Fibroblast of peridontal ligament (primary cell): ENCODE measurements around the gene CCDC120.

Experiments
- DNase-seq: peaks from one replicate; pipeline ENCODE4 v3.0.0-alpha.2; 2010; ENCODE audit errors: extremely low read depth

The CCDC120 gene

DNA sequence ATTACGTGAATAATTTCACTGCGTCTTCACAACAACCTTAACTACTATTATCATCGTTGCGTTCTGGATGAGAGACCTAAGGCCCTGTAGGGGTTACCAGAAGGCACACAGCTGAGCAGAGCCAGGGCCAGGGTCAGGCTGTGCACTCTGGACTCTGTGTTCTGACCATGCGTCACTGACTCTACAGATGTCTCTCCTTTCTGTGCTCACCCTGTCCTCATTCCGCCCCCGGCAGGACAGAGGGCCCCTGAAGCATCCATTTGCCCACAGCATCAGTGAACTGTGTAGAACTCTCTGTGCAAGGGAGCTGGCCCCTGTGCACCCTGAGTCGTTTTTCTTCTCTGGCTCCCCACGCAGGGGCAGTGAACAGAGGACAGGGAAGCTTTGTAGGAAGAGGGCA, 43.4 kb downstream of the CCDC120 start:
- DNase-seq: no peak

DNA sequence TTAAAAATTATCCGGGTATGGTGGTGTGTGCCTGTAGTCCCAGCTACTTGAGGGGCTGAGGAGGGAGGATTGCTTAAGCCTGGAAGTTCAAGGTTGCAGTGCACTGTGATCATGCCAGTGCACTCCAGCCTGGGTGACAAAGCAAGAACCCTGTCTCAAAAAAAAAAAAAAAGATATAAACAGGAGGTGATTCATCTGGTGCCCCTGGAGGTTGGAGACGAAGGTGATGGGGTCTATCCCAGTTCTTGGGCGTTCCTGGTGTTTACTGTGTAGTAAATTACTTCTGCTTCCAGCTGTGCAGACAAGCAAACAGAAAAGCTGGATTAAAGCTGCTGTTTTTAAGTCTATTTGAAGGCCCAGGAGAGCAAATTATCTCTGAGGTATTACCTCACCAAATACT, 44.8 kb downstream of the CCDC120 start:
- no peak for DNase-seq

DNA sequence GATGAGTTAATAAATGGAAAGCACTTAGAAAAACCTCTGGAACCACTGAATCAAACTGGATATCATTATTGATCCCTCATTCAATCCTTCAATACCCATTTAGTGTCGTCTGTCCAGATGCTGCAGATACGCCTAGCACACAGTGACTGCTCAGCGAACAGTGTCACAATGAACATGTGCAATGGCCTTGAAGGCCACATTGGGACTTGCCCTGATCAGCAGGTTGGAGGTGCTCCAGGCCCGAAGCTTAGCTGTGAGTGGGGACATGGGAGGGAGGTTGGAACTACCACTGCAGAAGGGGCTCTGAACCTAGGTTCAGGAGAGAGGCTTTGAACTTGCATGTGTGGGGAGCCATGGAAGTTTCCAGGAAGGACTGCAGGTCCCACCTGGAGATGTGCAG, 47.5 kb downstream of the CCDC120 start:
- no peak for DNase-seq

DNA sequence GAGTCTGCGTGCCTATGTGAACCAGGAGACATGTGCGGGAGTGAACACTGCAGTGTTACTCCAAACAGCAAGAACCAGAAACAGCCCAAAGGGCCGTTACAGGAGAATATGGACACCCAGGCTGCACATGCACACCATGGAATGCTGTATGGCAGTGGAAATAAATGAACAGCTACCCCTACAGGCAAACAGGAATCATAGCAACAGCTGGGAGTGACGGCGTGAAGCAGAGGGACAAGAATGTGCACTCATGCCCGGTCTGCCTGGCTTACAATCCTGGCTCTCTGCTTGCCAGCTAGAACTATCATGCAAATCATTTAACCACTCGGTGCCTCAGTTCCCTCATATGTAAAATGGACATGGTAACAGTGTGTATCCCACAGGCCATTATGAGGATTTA, 48.1 kb downstream of the CCDC120 start:
- DNase-seq: peak; percentile 50

DNA sequence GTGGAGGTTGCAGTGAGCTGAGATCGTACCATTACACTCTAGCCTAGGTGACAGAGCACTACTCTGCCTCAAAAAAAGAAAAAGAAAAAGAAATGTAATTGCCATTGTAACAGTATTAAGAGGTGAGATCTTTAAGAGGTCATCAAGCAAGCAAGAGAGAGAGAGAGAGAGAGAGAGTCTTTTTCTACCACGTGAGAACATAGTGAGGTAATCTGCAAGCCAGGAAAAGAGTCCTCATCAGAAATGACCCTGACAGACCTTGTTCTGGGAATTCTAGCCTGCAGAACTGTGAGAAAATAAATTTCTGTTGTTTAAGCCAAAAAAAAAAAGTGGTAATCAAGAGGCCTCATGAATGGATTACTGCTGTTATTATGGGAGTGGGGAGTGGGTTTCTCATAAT, 49.8 kb downstream of the CCDC120 start:
- no peak for DNase-seq

DNA sequence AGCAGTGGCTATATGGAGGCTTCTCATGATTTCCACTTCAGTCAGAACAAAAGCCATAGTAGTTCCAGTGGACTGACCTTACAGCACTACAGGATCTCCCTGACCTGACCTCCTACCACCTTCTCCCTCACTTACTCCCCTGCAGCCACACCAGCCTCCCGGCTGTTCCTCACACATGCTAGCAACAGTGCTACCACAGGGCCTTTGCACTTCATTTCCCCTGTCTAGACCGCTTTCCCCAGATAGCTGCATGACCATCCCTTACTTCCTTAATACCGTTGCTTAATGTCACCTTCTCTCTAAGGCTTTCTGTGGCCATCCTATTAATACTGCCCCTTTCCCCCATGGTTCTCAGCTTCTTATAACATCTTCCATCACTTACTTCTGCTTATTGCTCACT, 51.6 kb downstream of the CCDC120 start:
- no peak for DNase-seq

DNA sequence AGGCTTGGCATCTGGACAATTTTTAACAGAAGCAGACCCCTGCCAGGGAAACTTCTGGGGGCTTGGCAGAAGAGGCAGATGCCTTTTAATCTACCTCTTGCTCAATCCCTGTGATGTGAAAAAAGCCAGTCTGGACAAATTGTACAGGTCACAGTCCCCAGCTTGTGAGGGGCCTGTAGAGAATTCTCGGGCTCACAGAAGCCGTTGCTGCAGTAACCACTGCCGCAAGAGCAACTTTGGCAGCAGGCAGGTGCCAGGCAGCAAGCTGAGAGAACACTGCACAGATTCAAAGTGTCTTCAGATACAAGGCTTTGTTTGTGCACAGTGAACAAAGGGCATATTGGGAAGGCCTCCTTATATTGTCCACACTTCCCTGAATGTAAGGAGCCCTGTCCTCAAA, 53.0 kb downstream of the CCDC120 start:
- DNase-seq: no peak

DNA sequence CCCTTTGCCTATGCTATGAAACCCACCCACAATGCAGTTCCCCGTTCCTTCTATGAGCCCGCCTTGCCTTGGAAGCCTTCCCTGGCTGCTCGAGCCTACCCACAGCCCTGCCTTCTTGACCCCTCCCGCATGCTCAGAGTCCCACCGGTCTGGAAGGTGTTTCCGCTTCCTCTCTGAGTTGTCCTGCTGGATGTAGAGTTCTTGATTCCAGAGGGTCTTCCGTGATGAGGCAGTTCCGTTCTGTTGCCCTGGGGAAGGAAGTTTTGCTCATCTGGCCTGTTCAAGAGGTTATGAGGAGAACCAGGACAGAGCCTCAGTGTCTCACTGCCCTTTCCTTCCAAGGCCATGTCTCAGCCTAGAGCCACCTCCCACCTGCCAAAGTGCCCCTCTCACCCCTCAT, 57.3 kb downstream of the CCDC120 start:
- DNase-seq: no peak

DNA sequence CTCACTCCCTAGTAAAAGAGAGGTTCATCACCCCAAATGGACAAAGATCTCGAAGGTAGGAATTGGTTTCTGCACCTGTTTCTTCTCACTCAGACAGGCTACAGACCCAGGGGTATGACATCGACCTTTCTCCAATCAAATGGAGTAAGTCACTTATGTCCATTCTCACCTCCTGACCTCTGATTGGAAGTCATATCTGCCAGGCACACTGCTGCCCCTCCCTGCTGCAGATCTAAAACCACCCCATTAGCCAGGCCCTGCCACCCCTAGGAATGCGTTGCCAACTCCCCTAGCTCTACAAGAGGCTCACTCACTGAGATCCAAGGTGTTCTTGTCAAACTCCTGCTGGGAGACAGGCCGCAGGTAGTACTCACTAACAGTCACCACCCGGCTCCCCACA, 57.9 kb downstream of the CCDC120 start:
- no peak for DNase-seq

DNA sequence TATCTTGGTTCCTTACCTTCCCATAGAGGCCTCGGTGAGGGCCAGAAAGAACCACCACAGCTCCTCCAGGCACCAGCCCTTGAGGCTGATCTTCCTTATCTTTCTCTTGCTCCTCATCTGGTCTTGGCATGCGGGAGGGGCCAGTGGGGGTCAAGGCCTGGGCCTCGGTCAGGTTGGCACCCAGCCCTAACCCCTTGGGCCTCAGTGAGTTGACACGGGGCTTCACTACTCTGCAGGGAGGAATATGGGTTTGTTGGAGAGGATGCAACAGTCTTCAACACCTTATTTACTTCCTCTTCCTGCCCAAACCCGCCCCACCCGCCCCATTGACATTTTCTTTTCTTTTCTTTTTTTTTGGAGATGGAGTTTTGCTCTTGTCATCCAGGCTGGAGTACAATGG, 58.8 kb downstream of the CCDC120 start:
- DNase-seq: no peak
